WTC11 (cell line): Measurements from ENCODE around the gene UVRAG.

Experiments used
- CREB1 ChIP-seq: sonication (generic); formaldehyde crosslinking; IDR thresholded peaks from 2 replicates; pipeline ENCODE4 v1.8.0; 2023; ENCODE audit warnings: mild to moderate bottlenecking, missing genetic modification reagents
- CTCF ChIP-seq: fragments of 200-600 bp; IDR thresholded peaks from 2 replicates; pipeline ENCODE4 v1.8.0; 2022; ENCODE audit warnings: antibody characterized with exemption
- MAX ChIP-seq: sonication (generic); formaldehyde crosslinking; IDR thresholded peaks from 2 replicates; pipeline ENCODE4 v1.8.0; 2022; ENCODE audit warnings: mild to moderate bottlenecking, missing genetic modification reagents
- NFYB ChIP-seq: sonication (generic); formaldehyde crosslinking; conservative IDR thresholded peaks from 2 replicates; pipeline ENCODE4 v1.8.0; 2022; ENCODE audit warnings: low read depth, missing genetic modification reagents
- NR3C1 ChIP-seq: sonication (generic); formaldehyde crosslinking; conservative IDR thresholded peaks from 2 replicates; pipeline ENCODE4 v1.8.1; 2023; ENCODE audit warnings: low read depth, mild to moderate bottlenecking, missing genetic modification reagents

GRCh38 chr11:75893251-75893650 is 78.2 kb downstream of the UVRAG start:
- TF ChIP-seq MAX (CRISPR knock-in tag) (no peak), NR3C1 (no peak), CREB1 (no peak), NFYB (CRISPR knock-in tag) (no peak), CTCF (no peak)
